Caco-2 (cell line): ENCODE data around the gene LARP4. TPM values are rescaled to one million over a fixed set of nuclear protein-coding genes. Genes with fewer than 3 reads are reported as not detected.

Source experiments
- BruUV-seq: library from RNA; stranded (reverse); fragments of 400-500 nt; replicated peaks from 2 replicates; lab custom pipeline; 2021; lab: Mats Ljungman, UMichigan
- CTCF ChIA-PET: fragments of 300-600 bp; sonication (Branson Sonifier 250); formaldehyde crosslinking; loops from one replicate; lab custom pipeline; 2022; ENCODE audit warnings: antibody characterized with exemption; lab: Charles Lee
- POLR2A ChIA-PET: fragments of 300-600 bp; sonication (Branson Sonifier 250); formaldehyde crosslinking; loops from one replicate; lab custom pipeline; 2022; ENCODE audit warnings: antibody characterized with exemption; lab: Charles Lee
- DNase-seq, 2 experiments: peaks; one replicate each; pipeline versions ENCODE4 v3.0.0 to v3.0.0-alpha.2; 2020 to 2022
- H3K27me3 ChIP-seq: replicated peaks from 2 replicates; pipeline ENCODE4 v1.6.0; 2011; ENCODE audit warnings: low read length; ENCODE audit not compliant: control insufficient read depth, insufficient read depth
- H3K36me3 ChIP-seq: 2 replicates; pipeline ENCODE4 v1.5.1; 2011; ENCODE audit warnings: low read length; ENCODE audit not compliant: control insufficient read depth, insufficient read depth
- H3K4me1 ChIP-seq: fragments of 250-450 bp; sonication (Bioruptor Pico); 2 replicates; pipeline ENCODE4 v1.5.1; 2020; ENCODE audit warnings: mild to moderate bottlenecking
- H3K4me3 ChIP-seq: 2 replicates; pipeline ENCODE4 v1.5.1; 2011; ENCODE audit warnings: low read depth, mild to moderate bottlenecking, control low read depth, low read length
- H3K9me3 ChIP-seq: fragments of 250-450 bp; sonication (Bioruptor Pico); 2 replicates; pipeline ENCODE4 v1.5.1; 2020; ENCODE audit warnings: mild to moderate bottlenecking, moderate library complexity
- H3K27ac Mint-ChIP-seq: one replicate; pipeline ENCODE4 v1.8.0; 2022; ENCODE audit warnings: mixed read lengths; ENCODE audit not compliant: unreplicated experiment
- H3K27me3 Mint-ChIP-seq: one replicate; pipeline ENCODE4 v1.8.0; 2022; ENCODE audit warnings: mixed read lengths; ENCODE audit not compliant: insufficient read depth, unreplicated experiment
- H3K36me3 Mint-ChIP-seq: one replicate; pipeline ENCODE4 v1.8.0; 2022; ENCODE audit warnings: mild to moderate bottlenecking, mixed read lengths; ENCODE audit not compliant: insufficient read depth, unreplicated experiment
- H3K4me1 Mint-ChIP-seq: one replicate; pipeline ENCODE4 v1.8.0; 2022; ENCODE audit warnings: low read depth, mixed read lengths; ENCODE audit not compliant: unreplicated experiment
- H3K4me3 Mint-ChIP-seq: one replicate; pipeline ENCODE4 v1.8.0; 2022; ENCODE audit warnings: mild to moderate bottlenecking, moderate library complexity, mixed read lengths; ENCODE audit not compliant: unreplicated experiment
- H3K9me3 Mint-ChIP-seq: one replicate; pipeline ENCODE4 v1.8.0; 2022; ENCODE audit warnings: mixed read lengths; ENCODE audit not compliant: unreplicated experiment
- CTCF ChIP-seq, 2 experiments: fragments of 200-600 bp in 1 of 2; IDR thresholded peaks; 1 replicate in 1 of 2; 2 replicates in 1 of 2; pipeline versions ENCODE4 v1.5.1 to v1.8.0; 2011 to 2022; ENCODE audit warnings: antibody characterized with exemption in 1 of 2, control low read depth in 1 of 2, inconsistent platforms in 1 of 2, low read depth in 1 of 2, low read length in 1 of 2, mild to moderate bottlenecking in 1 of 2, moderate library complexity in 1 of 2; ENCODE audit not compliant: insufficient read depth in 1 of 2, severe bottlenecking in 1 of 2, unreplicated experiment in 1 of 2
- intact Hi-C: fragments of 100-400 bp; cut with micrococcal nuclease; formaldehyde crosslinking; loops from one replicate; pipeline ENCODE4 v1.10.0; 2022; ENCODE audit not compliant: unreplicated experiment
- total RNA-seq: library from RNA; stranded (reverse); gene quantifications from 2 replicates; pipeline ENCODE4 v1.2.3, GENCODE V29; 2022

Gene LARP4
- total RNA-seq, 1 experiment from 2014 or later = 115 TPM

GRCh38 chr12:50504798-50505674 is 104.4 kb downstream of the LARP4 start, which contains the start of gene DIP2B:
DIP2B (plus strand) TSS chr12:50504985; CDS start chr12:50505141, 156 bp downstream.
- Mint-ChIP-seq H3K27ac (peak within 1 kb of the TSS; percentile 79), H3K4me1 (peaks cover 19% of the 10 kb centered on the region), H3K27me3 (no peaks in the 10 kb centered on the region), H3K9me3 (no peaks in the 10 kb centered on the region), H3K4me3 (peak within 1 kb of the TSS; percentile 89), H3K36me3 (no peaks in the 10 kb centered on the region)
- TF ChIP-seq CTCF (IDR thresholded peaks at IDR 0.05; ENCODE audit: insufficient read depth in 1 of 2, low read depth in 1 of 2, low read length in 1 of 2, severe bottlenecking in 1 of 2, unreplicated experiment in 1 of 2) = peak; percentile 95 to 96
- peaks cover 7% of the 10 kb centered on the region; the same call in 1 of the 2 replicates for H3K9me3 ChIP-seq
- H3K4me3 ChIP-seq = peak within 1 kb of the TSS; percentile 96
- H3K36me3 ChIP-seq = no peaks in the 10 kb centered on the region
- H3K4me1 ChIP-seq = peaks cover 33% of the 10 kb centered on the region
- CTCF ChIA-PET = interaction anchor here (0.6 to 2.0 kb wide), 20 partner anchors 12 to 667 kb away, joined by 3 to 33 read pairs (median 3); no protein-coding TSS in a partner anchor
- BruUV-seq = no TSS peak
- DNase-seq = peak; percentile 96 to 99
- H3K27me3 ChIP-seq = no peaks in the 10 kb centered on the region
- intact Hi-C loops = loop anchor here (1.0 to 5.0 kb wide), 4 partner anchors 42 to 482 kb away; no protein-coding TSS in a partner anchor
- POLR2A ChIA-PET = interaction anchor here (0.5 to 0.9 kb wide), 4 partner anchors 114 to 578 kb away, joined by 3 to 4 read pairs (median 3); partner anchors contain the start of gene CSRNP2

- H3K27ac Mint-ChIP-seq = peak overlapping the region; percentile 79
- intact Hi-C loops = loop anchor here (1.0 to 5.0 kb wide), 2 partner anchors 41 to 132 kb away; no protein-coding TSS in a partner anchor
- ChIA-PET POLR2A (interaction anchor here (0.6 to 0.9 kb wide), 2 partner anchors 153 to 578 kb away, joined by 3 to 4 read pairs; partner anchors contain the start of gene CSRNP2), CTCF (interaction anchor here (0.6 to 2.0 kb wide), 9 partner anchors 10 to 320 kb away, joined by 3 to 33 read pairs (median 6); no protein-coding TSS in a partner anchor)
- peaks cover 3% of the 10 kb centered on the region; the same call in 1 of the 2 replicates for H3K9me3 ChIP-seq
- peak overlapping the region; percentile 89 for H3K4me3 Mint-ChIP-seq
- TF ChIP-seq CTCF (IDR thresholded peaks at IDR 0.05; ENCODE audit: insufficient read depth in 1 of 2, low read depth in 1 of 2, low read length in 1 of 2, severe bottlenecking in 1 of 2, unreplicated experiment in 1 of 2) = no peak
- H3K27me3 Mint-ChIP-seq = no peaks in the 10 kb centered on the region
- peak overlapping the region; percentile 96 for H3K4me3 ChIP-seq
- H3K36me3 ChIP-seq = no peaks in the 10 kb centered on the region
- peaks cover 37% of the 10 kb centered on the region for H3K4me1 ChIP-seq
- H3K27me3 ChIP-seq = no peaks in the 10 kb centered on the region
- DNase-seq = no peak
- H3K36me3 Mint-ChIP-seq = no peaks in the 10 kb centered on the region
- H3K9me3 Mint-ChIP-seq = no peaks in the 10 kb centered on the region
- H3K4me1 Mint-ChIP-seq = peaks cover 19% of the 10 kb centered on the region
- BruUV-seq = TSS peak; percentile 35
Observed at GRCh38 chr12:50505675-50506530, 105.2 kb downstream of the LARP4 start.
